ENCODE data around the gene ARPC5L. TPM values are rescaled to one million over a fixed set of nuclear protein-coding genes. Genes with fewer than 3 reads are reported as not detected.
"Not testable (repeated sequence)": the region's sequence is repeated elsewhere in the genome, so short reads cannot be mapped to it uniquely, and the experiment has no call there.

Gene ARPC5L
- total RNA-seq, 1 donor from 2014 or later = 25.2 TPM

DNA sequence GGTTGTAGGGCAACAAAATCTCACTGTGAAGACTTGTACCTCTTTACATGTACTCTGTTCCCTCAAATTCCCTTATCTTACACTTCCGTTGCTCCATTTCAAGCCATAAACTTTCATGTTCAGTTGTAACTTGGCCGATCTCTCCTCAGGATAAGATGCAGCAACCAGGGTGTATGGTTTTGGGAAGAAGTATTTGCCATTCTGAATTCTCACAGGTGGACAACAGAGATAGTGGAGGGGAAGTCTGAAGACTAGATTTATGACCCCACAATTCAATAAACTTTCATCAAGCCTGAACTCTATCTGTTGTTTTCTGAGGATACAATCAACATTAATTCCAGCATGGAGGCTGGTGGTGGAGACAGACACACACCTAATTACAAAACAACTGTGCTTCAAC is 51.4 kb downstream of the ARPC5L start:
- TF ChIP-seq, protein P1, sequence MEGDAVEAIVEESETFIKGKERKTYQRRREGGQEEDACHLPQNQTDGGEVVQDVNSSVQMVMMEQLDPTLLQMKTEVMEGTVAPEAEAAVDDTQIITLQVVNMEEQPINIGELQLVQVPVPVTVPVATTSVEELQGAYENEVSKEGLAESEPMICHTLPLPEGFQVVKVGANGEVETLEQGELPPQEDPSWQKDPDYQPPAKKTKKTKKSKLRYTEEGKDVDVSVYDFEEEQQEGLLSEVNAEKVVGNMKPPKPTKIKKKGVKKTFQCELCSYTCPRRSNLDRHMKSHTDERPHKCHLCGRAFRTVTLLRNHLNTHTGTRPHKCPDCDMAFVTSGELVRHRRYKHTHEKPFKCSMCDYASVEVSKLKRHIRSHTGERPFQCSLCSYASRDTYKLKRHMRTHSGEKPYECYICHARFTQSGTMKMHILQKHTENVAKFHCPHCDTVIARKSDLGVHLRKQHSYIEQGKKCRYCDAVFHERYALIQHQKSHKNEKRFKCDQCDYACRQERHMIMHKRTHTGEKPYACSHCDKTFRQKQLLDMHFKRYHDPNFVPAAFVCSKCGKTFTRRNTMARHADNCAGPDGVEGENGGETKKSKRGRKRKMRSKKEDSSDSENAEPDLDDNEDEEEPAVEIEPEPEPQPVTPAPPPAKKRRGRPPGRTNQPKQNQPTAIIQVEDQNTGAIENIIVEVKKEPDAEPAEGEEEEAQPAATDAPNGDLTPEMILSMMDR (IDR thresholded peaks at IDR 0.05; ENCODE audit: partially characterized antibody, unreplicated experiment) = no peak
- Mint-ChIP-seq H3K4me1 (ENCODE audit: low read depth, unreplicated experiment) (no peaks in the 10 kb centered on the region), H3K27ac (ENCODE audit: unreplicated experiment) (no peak overlapping the region), H3K27me3 (ENCODE audit: unreplicated experiment) (no peaks in the 10 kb centered on the region), H3K4me3 (ENCODE audit: unreplicated experiment) (no peak overlapping the region), H3K36me3 (ENCODE audit: unreplicated experiment) (peaks cover 13% of the 10 kb centered on the region), H3K9me3 (ENCODE audit: unreplicated experiment) (no peaks in the 10 kb centered on the region)
- no peak for DNase-seq

GRCh38 chr9:124914753-124915405 is 52.9 kb downstream of the ARPC5L start:
- Mint-ChIP-seq H3K27me3 (ENCODE audit: unreplicated experiment) (peaks cover 2% of the 10 kb centered on the region), H3K4me1 (ENCODE audit: low read depth, unreplicated experiment) (no peaks in the 10 kb centered on the region), H3K9me3 (ENCODE audit: unreplicated experiment) (no peaks in the 10 kb centered on the region), H3K4me3 (ENCODE audit: unreplicated experiment) (no peak overlapping the region), H3K36me3 (ENCODE audit: unreplicated experiment) (peaks cover 13% of the 10 kb centered on the region), H3K27ac (ENCODE audit: unreplicated experiment) (no peak overlapping the region)
- no peak for DNase-seq
- TF ChIP-seq, protein P1 (IDR thresholded peaks at IDR 0.05; ENCODE audit: partially characterized antibody, unreplicated experiment) = no peak

DNA sequence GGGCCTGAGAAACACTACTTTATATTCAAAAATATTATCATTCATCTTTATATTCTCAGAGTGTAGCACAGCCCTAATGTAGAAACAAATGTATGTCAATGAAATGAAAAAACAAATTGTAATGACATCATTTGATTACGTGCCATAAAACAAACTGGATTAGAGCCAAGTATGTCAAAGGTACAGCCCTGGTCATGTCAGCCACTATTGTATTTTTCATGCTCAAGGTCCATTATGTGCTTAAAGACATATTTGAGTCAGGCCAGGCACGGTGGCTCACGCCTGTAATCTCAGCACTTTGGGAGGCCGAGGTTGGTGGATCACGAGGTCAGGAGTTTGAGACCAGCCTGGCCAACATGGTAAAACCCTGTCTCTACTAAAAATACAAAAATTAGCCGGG is 58.5 kb downstream of the ARPC5L start:
- not testable (repeated sequence) for H3K27ac Mint-ChIP-seq (ENCODE audit: unreplicated experiment); DNase-seq; H3K27me3 Mint-ChIP-seq (ENCODE audit: unreplicated experiment); H3K9me3 Mint-ChIP-seq (ENCODE audit: unreplicated experiment); H3K36me3 Mint-ChIP-seq (ENCODE audit: unreplicated experiment); H3K4me1 Mint-ChIP-seq (ENCODE audit: low read depth, unreplicated experiment); H3K4me3 Mint-ChIP-seq (ENCODE audit: unreplicated experiment)

Other genes starting within 250 kb of the ARPC5L start
- gene NR6A1, start 90.8 kb upstream of the ARPC5L start, total RNA-seq (ENCODE audit: unreplicated experiment) = 51.0 TPM
- gene OLFML2A, start 85.0 kb upstream of the ARPC5L start, total RNA-seq (ENCODE audit: unreplicated experiment) = not detected
- not detected for gene WDR38, start 8.7 kb upstream of the ARPC5L start, total RNA-seq (ENCODE audit: unreplicated experiment)
- gene RPL35, start 173 bp upstream of the ARPC5L start, total RNA-seq (ENCODE audit: unreplicated experiment) = 559 TPM
- gene GOLGA1, start 79.0 kb downstream of the ARPC5L start, total RNA-seq (ENCODE audit: unreplicated experiment) = 18.3 TPM

Measured in glutamatergic neuron (in vitro differentiated cells).